ENCODE measurements around the gene C20orf144. TPM values are rescaled to one million over a fixed set of nuclear protein-coding genes. Genes with fewer than 3 reads are reported as not detected.
A peak's percentile ranks its signal among the peaks of the same experiment; 100 is the strongest.
"Not testable (repeated sequence)": the region's sequence is repeated elsewhere in the genome, so short reads cannot be mapped to it uniquely, and the experiment has no call there.

C20orf144 gene
- total RNA-seq, 4 donors from 2014 or later: not detected

GRCh38 chr20:33644313-33645071 is 17.6 kb upstream of the C20orf144 start:
- no peak for TF ChIP-seq EP300 (IDR thresholded peaks at IDR 0.05; ENCODE audit: low read depth)
- TF ChIP-seq POLR2AphosphoS5 (IDR thresholded peaks at IDR 0.05): no peak
- TF ChIP-seq, protein P1, sequence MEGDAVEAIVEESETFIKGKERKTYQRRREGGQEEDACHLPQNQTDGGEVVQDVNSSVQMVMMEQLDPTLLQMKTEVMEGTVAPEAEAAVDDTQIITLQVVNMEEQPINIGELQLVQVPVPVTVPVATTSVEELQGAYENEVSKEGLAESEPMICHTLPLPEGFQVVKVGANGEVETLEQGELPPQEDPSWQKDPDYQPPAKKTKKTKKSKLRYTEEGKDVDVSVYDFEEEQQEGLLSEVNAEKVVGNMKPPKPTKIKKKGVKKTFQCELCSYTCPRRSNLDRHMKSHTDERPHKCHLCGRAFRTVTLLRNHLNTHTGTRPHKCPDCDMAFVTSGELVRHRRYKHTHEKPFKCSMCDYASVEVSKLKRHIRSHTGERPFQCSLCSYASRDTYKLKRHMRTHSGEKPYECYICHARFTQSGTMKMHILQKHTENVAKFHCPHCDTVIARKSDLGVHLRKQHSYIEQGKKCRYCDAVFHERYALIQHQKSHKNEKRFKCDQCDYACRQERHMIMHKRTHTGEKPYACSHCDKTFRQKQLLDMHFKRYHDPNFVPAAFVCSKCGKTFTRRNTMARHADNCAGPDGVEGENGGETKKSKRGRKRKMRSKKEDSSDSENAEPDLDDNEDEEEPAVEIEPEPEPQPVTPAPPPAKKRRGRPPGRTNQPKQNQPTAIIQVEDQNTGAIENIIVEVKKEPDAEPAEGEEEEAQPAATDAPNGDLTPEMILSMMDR (IDR thresholded peaks at IDR 0.05): no peak
- no peak for TF ChIP-seq POLR2A (IDR thresholded peaks at IDR 0.05)
- peaks cover 0 to 23% (median 7%) of the 10 kb centered on the region in 4 donors for H3K4me1 ChIP-seq
- no peak overlapping the region for H3K27ac ChIP-seq
- no peaks in the 10 kb centered on the region for H3K27me3 ChIP-seq
- H3K4me3 ChIP-seq: no peak overlapping the region
- 92% methylated on average over 28 of the region's 28 CpGs; no CpG with 5 or more reads in 1 of the 2 donors for WGBS, 2 donors (ENCODE audit: low coverage in 1 of 2)
- intact Hi-C loops (cut with DNase I; ENCODE audit: low total_unique reads) (loop anchor here (1.0 kb wide), 1 partner anchor 20 kb away; no protein-coding TSS in a partner anchor), in situ Hi-C loops (cut with MboI; ENCODE audit: low pct_ligation_motif_present in 1 of 4, low pct_unique_long_range_greater_than_20kb in 1 of 4, low sequenced_read_pairs in 3 of 4) (no loop called here)
- H3K36me3 ChIP-seq: peaks cover 0 to 35% (median 10%) of the 10 kb centered on the region in 4 donors
- DNase-seq: no peak
- H3K9me3 ChIP-seq: no peaks in the 10 kb centered on the region

DNA sequence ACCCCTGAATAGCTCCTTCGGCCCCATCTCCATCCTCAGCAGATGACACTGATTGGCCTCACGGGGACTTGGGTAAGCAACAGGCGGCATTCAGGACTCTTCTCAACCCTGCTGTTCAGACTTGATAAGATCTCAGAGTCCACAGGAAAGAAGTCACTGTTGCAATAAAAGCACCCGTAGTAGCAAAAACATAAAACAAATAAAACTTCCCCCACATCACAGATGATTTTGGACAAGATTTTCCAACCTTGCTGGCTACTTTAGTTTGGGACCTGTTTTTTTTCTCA is 17.1 kb upstream of the C20orf144 start:
- in situ Hi-C loops (cut with MboI; ENCODE audit: low pct_ligation_motif_present in 1 of 4, low pct_unique_long_range_greater_than_20kb in 1 of 4, low sequenced_read_pairs in 3 of 4): no loop called here
- Histone ChIP-seq H3K27me3 (no peaks in the 10 kb centered on the region), H3K4me1 (peaks cover 0 to 26% (median 7%) of the 10 kb centered on the region in 4 donors), H3K9me3 (no peaks in the 10 kb centered on the region), H3K27ac (no peak overlapping the region), H3K36me3 (peaks cover 0 to 32% (median 7%) of the 10 kb centered on the region in 4 donors), H3K4me3 (no peak overlapping the region)
- no peak for DNase-seq
- intact Hi-C loops (cut with DNase I; ENCODE audit: low total_unique reads): loop anchor here (1.0 kb wide), 1 partner anchor 21 kb away; no protein-coding TSS in a partner anchor
- TF ChIP-seq EP300 (IDR thresholded peaks at IDR 0.05; ENCODE audit: low read depth) (no peak), POLR2AphosphoS5 (IDR thresholded peaks at IDR 0.05) (no peak), POLR2A (IDR thresholded peaks at IDR 0.05) (no peak)
- TF ChIP-seq, protein P1 (IDR thresholded peaks at IDR 0.05): no peak
- 65% methylated on average over 4 of the region's 4 CpGs; no CpG with 5 or more reads in 1 of the 2 donors for WGBS, 2 donors (ENCODE audit: low coverage in 1 of 2)

DNA sequence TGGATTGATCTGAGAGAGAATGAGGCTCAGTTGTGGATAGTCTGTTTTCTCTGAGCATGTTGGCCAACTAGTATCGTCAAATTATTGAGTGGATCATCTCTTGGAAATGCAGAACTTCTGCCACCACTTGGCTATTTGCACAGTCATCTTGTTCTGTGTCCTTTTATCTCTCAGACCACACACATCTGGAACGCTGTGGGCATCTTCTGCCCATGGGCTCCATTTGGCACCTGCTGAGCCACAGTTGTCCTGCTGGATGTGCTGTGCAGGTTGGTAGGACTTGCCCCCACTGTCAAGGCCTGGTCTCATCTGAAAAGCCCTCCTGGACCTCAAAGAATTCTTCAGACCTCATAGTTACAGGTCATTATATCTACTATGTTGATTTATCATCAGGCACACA is 16.7 kb upstream of the C20orf144 start:
- intact Hi-C loops (cut with DNase I; ENCODE audit: low total_unique reads): loop anchor here (1.0 kb wide), 1 partner anchor 21 kb away; no protein-coding TSS in a partner anchor
- H3K27ac ChIP-seq: no peak overlapping the region

GRCh38 chr20:33646191-33646590 is 15.9 kb upstream of the C20orf144 start:
- H3K36me3 ChIP-seq: peaks cover 0 to 23% (median 3%) of the 10 kb centered on the region in 4 donors
- 94 to 100% methylated on average over 1 to 5 of the region's 5 CpGs for WGBS, 2 donors (ENCODE audit: low coverage in 1 of 2)

More for the DNA sequence above, 16.7 kb upstream of the C20orf144 start:
- H3K4me1 ChIP-seq: peaks cover 0 to 27% (median 7%) of the 10 kb centered on the region in 4 donors
- in situ Hi-C loops (cut with MboI; ENCODE audit: low pct_ligation_motif_present in 1 of 4, low pct_unique_long_range_greater_than_20kb in 1 of 4, low sequenced_read_pairs in 3 of 4): no loop called here
- H3K4me3 ChIP-seq: no peak overlapping the region
- WGBS, 2 donors (ENCODE audit: low coverage in 1 of 2): 90 to 96% methylated on average over 2 of the region's 2 CpGs
- H3K36me3 ChIP-seq: peaks cover 0 to 28% (median 5%) of the 10 kb centered on the region in 4 donors
- H3K9me3 ChIP-seq: no peaks in the 10 kb centered on the region
- no peak for TF ChIP-seq POLR2AphosphoS5 (IDR thresholded peaks at IDR 0.05)
- no peaks in the 10 kb centered on the region for H3K27me3 ChIP-seq
- no peak for DNase-seq

GRCh38 chr20:33646959-33647602 is 15.0 kb upstream of the C20orf144 start:
- H3K27me3 ChIP-seq; H3K4me3 ChIP-seq; intact Hi-C loops (cut with DNase I; ENCODE audit: low total_unique reads); DNase-seq; in situ Hi-C loops (cut with MboI; ENCODE audit: low pct_ligation_motif_present in 1 of 4, low pct_unique_long_range_greater_than_20kb in 1 of 4, low sequenced_read_pairs in 3 of 4); H3K9me3 ChIP-seq: not testable (repeated sequence)
- H3K27ac ChIP-seq: peak overlapping the region in 1 of 4 donors; percentile 1
- H3K4me1 ChIP-seq: peaks cover 0 to 35% (median 7%) of the 10 kb centered on the region in 4 donors
- H3K36me3 ChIP-seq: peaks cover 0 to 18% (median 0%) of the 10 kb centered on the region in 4 donors
- 84 to 97% methylated on average over 6 to 14 of the region's 14 CpGs for WGBS, 2 donors (ENCODE audit: low coverage in 1 of 2)

More at GRCh38 chr20:33646191-33646590, 15.9 kb upstream of the C20orf144 start:
- Histone ChIP-seq H3K9me3 (no peaks in the 10 kb centered on the region), H3K27ac (no peak overlapping the region), H3K27me3 (no peaks in the 10 kb centered on the region), H3K4me1 (peaks cover 0 to 35% (median 7%) of the 10 kb centered on the region in 4 donors), H3K4me3 (no peak overlapping the region)
- no peak for DNase-seq
- in situ Hi-C loops (cut with MboI; ENCODE audit: low pct_ligation_motif_present in 1 of 4, low pct_unique_long_range_greater_than_20kb in 1 of 4, low sequenced_read_pairs in 3 of 4) (no loop called here), intact Hi-C loops (cut with DNase I; ENCODE audit: low total_unique reads) (no loop called here)
- TF ChIP-seq, protein P1 (IDR thresholded peaks at IDR 0.05): no peak
- TF ChIP-seq POLR2AphosphoS5 (IDR thresholded peaks at IDR 0.05) (no peak), EP300 (IDR thresholded peaks at IDR 0.05; ENCODE audit: low read depth) (no peak), POLR2A (IDR thresholded peaks at IDR 0.05) (no peak)

Data from transverse colon (tissue), 4 donors.